Measurements from ENCODE around the gene HMGXB4.

GRCh38 chr22:35299217-35299672 is 42.0 kb downstream of the HMGXB4 start:
- TF ChIP-seq POLR2A (IDR thresholded peaks at IDR 0.05), result no peak
- TF ChIP-seq, protein P1, sequence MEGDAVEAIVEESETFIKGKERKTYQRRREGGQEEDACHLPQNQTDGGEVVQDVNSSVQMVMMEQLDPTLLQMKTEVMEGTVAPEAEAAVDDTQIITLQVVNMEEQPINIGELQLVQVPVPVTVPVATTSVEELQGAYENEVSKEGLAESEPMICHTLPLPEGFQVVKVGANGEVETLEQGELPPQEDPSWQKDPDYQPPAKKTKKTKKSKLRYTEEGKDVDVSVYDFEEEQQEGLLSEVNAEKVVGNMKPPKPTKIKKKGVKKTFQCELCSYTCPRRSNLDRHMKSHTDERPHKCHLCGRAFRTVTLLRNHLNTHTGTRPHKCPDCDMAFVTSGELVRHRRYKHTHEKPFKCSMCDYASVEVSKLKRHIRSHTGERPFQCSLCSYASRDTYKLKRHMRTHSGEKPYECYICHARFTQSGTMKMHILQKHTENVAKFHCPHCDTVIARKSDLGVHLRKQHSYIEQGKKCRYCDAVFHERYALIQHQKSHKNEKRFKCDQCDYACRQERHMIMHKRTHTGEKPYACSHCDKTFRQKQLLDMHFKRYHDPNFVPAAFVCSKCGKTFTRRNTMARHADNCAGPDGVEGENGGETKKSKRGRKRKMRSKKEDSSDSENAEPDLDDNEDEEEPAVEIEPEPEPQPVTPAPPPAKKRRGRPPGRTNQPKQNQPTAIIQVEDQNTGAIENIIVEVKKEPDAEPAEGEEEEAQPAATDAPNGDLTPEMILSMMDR (IDR thresholded peaks at IDR 0.05), result peak in 4 of 6 experiments; percentile 27 to 51 (median 39)
